GM19452 (cell line): ENCODE measurements around the gene ATP1A1.

Experiments
- ATAC-seq: cut with Tn5 transposase; IDR thresholded peaks from one replicate; pipeline ENCODE4 v1.9.1; 2021; ENCODE audit not compliant: unreplicated experiment

The ATP1A1 gene

GRCh38 chr1:116434849-116435248 lies 61.8 kb downstream of the ATP1A1 start:
- ATAC-seq = no peak

- ATAC-seq = no peak
Observed at GRCh38 chr1:116435806-116436610, 63.0 kb downstream of the ATP1A1 start.

- ATAC-seq = no peak
Observed at GRCh38 chr1:116436611-116436970, 63.5 kb downstream of the ATP1A1 start.

GRCh38 chr1:116439701-116440100 lies 66.7 kb downstream of the ATP1A1 start:
- ATAC-seq = no peak

GRCh38 chr1:116440731-116441130 lies 67.7 kb downstream of the ATP1A1 start:
- no peak for ATAC-seq

GRCh38 chr1:116445534-116445933 lies 72.5 kb downstream of the ATP1A1 start:
- ATAC-seq = no peak

GRCh38 chr1:116446686-116447085 lies 73.6 kb downstream of the ATP1A1 start:
- ATAC-seq = no peak

GRCh38 chr1:116448785-116449385 lies 75.8 kb downstream of the ATP1A1 start:
- ATAC-seq = no peak

GRCh38 chr1:116449578-116449977 lies 76.5 kb downstream of the ATP1A1 start:
- no peak for ATAC-seq

- no peak for ATAC-seq
Observed at GRCh38 chr1:116451702-116452101, 78.7 kb downstream of the ATP1A1 start.

GRCh38 chr1:116453481-116453880 lies 80.4 kb downstream of the ATP1A1 start:
- no peak for ATAC-seq

GRCh38 chr1:116453906-116454305 lies 80.9 kb downstream of the ATP1A1 start:
- ATAC-seq = no peak
